GM12801 (cell line): ENCODE results near the gene CRLF1.

Source experiments
- TF ChIP-seq, protein P1 (sequence below): IDR thresholded peaks from one replicate; pipeline ENCODE4 v1.5.1; 2011; ENCODE audit warnings: control low read depth; ENCODE audit not compliant: insufficient read length; ENCODE audit errors: extremely low read depth

The CRLF1 gene

DNA sequence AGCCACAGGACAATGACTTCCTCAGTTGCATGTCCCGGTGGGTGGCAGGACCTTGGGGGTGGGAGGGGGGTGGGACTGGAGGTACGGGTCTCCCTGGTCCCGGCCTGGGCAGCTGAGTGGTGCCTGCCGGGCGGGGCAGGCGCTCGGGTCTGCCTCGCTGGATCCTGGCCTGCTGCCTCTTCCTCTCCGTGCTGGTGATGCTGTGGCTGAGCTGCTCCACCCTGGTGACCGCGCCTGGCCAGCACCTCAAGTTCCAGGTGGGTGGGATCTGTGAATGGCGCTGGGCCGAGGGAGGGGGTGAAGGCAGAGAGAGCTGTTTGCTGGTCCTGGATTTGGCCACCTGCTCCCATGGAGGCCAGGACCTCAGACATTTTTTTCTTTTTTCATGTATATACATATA lies 11.6 kb upstream of the CRLF1 start:
- TF ChIP-seq, protein P1, sequence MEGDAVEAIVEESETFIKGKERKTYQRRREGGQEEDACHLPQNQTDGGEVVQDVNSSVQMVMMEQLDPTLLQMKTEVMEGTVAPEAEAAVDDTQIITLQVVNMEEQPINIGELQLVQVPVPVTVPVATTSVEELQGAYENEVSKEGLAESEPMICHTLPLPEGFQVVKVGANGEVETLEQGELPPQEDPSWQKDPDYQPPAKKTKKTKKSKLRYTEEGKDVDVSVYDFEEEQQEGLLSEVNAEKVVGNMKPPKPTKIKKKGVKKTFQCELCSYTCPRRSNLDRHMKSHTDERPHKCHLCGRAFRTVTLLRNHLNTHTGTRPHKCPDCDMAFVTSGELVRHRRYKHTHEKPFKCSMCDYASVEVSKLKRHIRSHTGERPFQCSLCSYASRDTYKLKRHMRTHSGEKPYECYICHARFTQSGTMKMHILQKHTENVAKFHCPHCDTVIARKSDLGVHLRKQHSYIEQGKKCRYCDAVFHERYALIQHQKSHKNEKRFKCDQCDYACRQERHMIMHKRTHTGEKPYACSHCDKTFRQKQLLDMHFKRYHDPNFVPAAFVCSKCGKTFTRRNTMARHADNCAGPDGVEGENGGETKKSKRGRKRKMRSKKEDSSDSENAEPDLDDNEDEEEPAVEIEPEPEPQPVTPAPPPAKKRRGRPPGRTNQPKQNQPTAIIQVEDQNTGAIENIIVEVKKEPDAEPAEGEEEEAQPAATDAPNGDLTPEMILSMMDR, result no peak

DNA sequence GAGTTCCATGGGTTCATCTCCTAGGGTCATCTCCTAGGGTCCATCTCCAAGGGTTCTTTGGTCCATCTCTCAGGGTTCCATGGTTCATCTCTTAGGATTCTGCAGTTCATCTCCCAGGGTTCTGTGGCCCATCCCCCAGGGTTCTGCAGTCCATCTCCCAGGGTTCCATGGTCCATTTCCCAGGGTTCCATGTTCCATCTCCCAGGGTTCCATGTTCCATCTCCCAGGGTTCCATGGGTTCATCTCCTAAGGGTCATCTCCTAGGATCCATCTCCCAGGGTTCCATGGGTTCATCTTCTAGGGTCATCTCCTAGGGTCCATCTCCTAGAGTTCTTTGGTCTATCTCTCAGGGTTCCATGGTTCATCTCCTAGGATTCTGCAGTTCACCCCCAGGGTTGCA lies 11.0 kb upstream of the CRLF1 start:
- TF ChIP-seq, protein P1, result no peak

DNA sequence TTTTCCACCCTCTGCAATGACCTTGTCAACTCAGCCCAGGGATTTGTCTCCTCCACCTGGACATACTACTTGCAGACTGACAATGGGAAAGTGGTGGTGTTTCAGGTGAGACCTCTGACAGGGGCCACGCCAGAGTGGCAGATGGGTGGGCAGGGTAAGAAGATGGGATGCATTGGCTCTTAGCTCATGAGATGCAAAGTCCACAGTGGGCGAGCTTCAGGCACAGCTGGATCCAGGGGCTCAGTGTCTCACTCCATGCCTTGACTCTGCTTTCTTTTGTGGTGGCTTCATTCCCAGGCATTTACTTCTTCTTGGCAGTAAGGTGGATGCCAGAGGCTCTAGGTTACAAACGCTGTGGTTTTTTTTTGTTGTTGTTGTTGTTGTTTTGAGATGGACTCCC lies 9.4 kb upstream of the CRLF1 start:
- TF ChIP-seq, protein P1, result no peak

DNA sequence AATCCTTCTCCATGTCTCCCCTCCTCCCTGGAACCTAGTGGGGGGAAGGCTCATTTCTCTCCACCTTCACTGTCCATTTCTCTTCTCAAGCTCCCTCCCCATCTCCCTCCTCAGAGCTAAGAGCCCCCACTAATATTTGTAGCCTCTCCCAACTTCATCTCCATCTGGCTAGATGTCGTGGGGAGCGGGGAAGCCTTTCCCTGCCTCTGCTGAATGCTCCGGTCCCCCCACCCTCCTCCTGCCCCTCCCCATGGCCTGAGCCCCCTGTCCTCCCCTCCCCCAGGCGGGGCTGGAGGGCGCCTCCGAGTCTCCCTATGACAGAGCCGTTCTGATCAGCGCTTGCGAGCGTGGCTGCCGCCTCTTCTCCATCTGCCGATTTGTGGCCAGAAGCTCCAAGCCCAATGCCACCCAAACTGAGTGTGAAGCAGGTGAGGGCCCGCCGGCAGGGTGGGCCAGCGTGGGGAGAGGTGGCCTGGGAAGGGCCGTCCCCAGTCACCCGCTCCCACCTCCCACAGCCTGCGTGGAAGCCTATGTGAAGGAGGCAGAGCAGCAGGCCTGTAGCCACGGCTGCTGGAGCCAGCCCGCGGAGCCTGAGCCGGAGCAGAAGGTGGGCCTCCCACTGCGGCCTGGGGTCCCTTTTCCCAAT lies 7.1 kb upstream of the CRLF1 start:
- TF ChIP-seq, protein P1, result no peak

DNA sequence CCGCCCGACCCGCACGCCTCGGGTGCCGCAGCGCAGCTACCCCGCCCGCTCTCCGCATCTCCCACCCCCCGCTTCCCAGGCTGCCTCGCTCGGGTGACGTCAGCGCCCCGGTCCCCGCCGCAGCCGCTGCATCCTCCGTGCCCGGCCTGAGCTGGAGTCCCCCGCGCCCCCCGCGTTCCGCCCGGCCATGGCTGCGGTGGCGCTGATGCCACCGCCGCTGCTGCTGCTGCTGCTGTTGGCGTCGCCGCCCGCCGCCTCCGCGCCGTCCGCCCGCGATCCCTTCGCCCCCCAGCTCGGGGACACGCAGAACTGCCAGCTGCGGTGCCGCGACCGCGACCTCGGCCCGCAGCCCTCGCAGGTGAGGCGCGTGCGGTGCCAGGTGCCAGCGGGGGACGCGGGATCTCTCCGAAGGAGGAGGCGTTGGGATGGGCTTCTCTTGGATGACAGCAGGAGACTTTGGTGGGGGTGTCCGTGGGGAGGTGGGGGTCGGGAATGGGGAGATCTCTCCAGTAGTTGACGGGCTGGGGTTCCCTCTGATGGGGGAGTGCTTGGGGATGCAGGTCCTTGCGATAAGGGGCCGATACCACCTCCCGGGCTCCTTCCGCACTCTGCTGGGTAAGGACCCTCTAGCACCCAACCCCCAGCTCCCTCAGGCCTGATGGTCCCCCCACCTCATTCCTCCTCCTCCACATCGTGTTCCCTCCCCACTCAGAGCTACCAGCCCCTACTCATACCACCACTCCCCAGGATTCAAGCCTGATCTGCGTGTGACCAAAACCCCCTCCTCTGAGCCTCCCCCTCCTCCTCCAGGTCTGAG lies 6.4 kb upstream of the CRLF1 start, which contains the start of gene TMEM59L:
Gene TMEM59L, plus strand, starts transcription at position 99 of the 817 bp plus-strand sequence. Its CDS starts 89 bp downstream, at position 188.
- TF ChIP-seq, protein P1, result no peak

DNA sequence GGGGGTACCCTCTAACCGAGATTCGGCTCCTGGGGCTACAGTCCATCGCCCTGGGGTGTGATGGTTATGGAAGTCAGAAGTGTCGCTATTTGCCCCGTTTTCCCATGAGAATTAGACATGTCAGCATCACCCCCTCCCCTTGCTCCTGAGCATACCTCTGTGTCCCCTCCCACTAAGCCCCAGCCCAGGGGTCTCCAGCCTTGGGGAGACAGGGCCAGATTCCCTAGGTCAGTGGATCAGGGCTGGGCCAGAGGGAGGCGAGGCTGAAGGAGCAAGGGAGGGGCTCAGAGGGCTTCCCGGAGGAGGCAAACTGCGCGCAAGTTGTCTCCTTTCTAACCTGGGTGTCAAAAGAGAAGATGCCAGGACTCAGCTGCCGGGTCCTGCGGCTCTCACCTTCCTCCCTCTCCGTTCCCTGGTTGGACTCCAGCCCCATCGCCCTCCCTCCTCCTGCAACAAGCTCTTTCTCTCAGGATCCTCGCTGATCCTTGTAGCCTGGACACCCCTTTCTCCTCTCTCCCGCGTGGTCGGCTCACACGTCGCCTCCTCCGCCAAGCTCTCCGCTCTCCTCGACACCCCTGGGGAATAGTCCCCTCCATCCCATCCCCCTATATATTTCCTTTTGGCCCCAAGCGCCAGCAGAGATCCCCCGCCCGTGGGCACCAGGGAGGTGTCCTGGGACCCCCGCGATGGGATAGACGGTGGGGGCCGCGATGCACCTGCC lies 5.6 kb upstream of the CRLF1 start:
- TF ChIP-seq, protein P1, result no peak
